Kasumi-1 (cell line): ENCODE measurements around the gene EMILIN2.

Experiments
- DNase-seq, 2 experiments: peaks; one replicate each; lab custom pipeline; 2025; lab: John Stamatoyannopoulos, UW

Gene EMILIN2

DNA sequence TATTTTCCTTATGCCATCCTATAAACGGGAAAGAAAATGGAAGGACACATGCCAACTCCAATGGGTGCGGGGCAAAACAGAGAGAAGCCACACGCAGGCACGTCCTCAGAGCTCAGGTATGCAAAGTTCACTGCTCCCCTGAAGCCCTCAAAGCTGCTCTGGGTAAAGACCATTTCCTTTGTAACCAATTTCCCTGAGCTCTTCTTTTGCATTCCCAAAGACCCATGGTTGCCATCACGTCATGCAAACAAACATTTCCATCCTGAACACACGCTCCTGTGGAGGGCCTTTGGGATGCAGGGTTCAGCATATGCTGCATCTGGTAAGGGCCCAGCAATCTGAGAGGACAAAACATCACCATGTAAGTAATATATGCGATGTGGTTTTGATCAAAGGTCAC, 69.4 kb downstream of the EMILIN2 start:
- no peak for DNase-seq

DNA sequence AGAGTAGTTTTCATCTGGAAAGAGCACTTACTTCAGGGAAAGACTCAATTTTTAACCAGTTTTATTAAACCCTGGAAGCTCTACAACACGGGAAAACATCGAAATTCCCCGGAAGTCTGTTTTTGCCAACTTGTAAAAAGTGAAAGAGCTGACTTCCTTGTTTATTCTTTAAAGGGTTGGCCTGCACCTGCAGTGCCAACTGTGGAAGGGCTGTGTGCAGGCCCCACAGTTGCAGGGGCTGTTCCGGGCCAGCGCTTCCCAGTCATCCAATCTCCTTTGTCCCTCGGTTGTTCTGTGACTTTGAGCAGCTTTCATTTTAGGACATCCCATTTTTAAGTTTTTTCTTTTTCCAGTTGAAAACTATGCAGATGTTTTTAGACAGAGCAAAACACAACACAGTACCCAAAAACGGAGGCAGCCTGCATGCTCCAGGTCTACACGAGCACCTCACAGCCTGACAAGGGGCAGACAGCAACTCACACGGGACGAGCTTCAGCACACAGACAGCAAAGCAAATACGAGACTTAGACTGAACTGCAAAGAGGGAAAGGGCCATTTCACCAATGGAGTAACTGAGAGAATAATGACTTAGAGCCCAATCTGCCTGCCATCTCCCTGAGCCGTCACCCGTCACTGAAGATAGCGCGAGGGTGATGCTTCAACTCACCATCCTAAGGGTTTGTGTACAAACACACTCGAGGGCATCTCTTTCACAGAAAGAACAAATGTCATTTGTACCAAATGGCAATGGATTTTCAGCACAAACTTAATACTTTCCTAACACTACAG, 70.6 kb downstream of the EMILIN2 start:
- DNase-seq, result no peak

DNA sequence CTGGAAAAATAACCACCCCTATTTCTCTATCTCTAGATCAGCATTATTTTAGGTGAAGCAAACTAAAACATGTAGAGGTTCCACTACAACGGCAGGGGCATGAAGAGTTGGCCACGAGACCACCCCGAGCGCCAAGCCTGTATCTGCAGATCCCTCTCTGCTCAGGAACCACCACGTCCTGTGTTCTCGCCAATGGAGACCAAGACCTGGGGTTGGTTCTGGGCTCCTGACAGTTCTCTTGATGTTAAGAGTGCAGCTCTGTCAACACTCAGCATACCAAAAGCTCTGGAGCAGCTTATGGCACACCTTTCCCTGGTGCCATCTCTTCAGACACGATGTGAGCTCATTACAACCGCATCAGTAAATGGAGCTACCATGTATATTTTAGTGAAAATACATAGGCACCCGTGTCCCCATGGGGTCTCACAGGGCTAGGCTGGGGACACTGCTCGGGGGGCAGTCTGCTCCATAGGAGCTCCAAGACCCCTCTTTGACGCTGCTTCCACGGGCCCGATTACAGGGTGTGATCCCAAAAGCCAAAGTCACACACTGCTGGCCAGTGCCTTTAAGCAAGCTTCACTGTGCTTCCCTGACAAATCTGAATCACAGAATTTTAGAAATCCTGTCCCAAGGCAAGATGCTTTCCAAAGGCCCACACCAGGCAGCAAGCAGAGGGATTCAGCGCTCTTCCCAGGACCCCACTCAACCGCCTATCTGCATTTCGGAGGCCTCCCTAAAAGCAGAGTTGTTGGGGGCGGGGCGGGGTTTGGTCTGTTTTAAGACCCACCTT, 72.2 kb downstream of the EMILIN2 start:
- no peak for DNase-seq

DNA sequence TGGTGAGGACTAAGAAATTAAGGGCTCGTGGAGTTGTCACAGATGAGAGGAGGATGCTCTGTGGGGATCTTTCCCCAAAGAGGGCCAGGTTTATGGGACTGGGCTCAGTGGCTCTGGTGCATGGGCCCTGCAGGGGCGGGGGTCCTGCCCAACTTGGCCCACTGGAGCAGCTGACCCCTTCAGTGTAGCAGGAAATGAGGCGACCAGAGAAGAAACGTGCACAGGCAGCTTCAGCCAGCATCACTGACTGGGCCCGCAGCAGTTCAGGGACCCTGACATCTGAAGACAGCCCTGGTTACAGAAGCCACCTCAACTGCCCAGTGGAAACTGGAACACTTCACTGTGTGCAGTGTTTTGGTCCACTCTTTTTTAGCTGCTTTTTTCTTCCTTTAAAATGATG, 72.8 kb downstream of the EMILIN2 start:
- DNase-seq, result peak in 1 of 2 experiments; percentile 19

DNA sequence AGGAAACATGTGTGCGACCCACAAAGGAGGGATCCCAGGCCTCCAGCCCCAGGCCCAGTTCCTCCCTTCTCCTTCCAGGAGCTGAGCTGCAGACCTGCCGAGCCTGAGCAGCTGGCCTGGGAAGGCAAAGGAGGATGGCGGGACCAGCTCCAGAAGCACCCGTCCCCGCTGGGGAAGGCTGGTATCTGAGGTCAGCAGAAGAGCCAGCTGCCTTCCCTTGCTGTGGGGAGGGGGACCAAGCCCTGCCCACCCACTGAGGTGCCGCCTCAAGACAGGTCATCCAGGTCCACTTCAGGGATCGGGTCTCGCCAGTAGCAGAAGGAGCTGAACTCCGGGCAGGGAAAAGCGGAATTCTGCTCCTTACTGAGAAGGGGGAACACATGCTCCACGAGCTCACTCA, 73.2 kb downstream of the EMILIN2 start:
- DNase-seq, result no peak

DNA sequence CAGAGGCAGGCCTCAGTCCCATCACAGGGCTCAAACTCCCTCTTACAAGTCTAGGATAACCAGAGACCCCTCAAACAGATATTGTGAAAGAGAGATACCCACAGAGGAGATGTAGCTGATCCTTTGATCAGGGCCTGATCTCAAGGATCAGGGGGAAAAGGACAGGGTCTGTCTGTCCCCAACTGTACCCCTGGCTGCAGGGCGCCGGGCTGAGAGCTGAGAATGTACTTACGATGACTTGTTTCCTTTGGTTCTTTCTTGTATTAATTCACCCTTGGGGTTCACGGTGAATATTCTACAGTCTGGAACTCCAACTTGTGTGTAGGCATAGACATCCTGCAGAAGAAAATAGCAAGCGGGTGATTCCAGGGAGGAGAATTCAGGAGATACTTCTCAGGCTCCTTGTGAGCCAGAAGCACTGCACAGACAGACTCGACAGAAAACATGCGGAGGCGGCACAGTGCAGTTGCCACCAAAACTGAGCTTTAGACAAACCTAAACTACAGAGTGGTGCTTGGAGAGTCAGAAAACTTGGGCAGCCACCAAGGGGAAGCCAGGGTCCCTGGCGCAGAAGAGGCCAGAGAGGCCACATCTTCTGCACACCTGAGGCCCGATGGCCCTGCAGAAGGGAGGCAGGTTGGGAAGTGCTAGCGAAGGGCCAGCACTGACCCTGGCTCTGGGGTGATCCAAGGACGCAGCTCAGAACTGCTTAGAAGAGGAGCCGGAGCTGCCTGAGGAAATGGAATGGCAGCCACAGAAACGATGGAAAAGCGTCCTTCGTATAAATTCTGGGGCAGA, 73.9 kb downstream of the EMILIN2 start:
- no peak for DNase-seq

DNA sequence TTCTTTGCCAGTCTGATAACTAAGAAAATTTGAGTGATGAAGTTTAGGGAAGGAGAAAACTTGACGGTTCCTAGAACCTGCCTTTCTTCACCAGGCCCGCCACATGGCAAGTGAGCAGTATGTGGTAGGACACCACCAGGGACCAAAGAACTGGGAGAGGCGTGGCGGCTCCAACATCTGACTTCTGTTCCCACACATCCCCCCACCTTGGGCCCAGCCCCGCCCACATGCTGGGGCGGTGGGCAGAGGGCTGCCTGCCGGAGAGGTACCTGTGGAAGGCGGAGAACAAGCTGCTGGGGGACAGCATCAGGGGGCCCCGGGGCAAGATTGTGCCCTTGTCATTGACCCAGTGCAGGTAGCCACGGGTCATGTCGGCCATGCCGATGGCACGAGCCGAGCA, 75.0 kb downstream of the EMILIN2 start:
- no peak for DNase-seq

DNA sequence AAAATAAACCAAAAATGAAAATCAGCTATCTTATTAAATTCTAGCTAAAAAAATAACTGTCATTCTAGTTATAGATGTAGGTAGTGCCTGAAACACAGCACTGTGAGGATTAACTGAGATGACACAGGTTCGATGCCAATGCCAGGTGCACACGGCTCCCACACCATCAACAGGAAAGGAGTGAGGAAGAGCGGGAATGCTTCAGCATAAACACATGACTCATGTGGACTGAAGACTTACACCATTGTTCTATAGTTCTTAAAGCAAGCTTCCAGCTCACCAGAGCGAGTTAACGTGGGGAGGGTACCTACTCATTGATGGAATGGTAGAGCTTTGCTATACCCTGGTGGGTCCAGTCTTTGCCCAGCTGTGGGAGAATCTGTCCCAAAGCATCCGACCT, 76.7 kb downstream of the EMILIN2 start:
- DNase-seq, result no peak

DNA sequence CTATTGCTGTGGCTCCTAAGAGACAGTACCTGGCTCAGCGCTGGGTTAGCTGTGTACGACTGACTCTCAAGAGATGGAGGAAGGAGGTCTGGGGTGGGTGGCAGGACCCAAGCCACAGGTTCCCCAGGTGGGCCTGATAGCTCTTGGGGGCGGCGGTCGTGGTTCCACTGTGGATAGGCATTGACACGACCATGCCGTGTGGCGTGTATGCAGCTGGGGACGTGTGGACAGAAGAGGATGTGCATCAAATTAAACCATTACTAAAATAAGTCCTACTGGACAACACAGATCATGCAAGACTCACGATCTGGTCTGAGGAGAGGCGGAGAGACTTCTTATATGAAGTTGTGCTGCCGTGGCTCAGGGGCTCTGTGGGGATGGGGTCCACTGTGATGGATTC, 78.1 kb downstream of the EMILIN2 start:
- no peak for DNase-seq

DNA sequence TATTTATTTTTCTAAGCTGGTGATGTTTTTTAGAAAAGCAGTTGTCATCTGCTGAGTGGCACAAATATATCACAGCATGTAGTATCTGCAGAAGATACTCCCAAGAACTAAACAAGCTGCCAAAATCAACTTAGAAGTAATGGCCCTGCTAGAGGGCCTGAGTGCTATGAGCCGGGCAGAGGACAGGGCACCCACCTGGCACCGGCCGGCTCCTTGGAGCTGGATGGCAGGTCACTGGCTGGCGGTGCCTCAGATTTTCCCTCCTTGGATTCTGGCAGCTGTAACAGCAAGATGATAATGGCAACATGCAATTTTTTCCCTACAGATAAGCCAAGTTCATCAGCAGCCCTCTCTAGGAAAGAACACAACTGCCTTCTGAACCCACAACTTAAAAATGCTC, 79.7 kb downstream of the EMILIN2 start:
- no peak for DNase-seq

DNA sequence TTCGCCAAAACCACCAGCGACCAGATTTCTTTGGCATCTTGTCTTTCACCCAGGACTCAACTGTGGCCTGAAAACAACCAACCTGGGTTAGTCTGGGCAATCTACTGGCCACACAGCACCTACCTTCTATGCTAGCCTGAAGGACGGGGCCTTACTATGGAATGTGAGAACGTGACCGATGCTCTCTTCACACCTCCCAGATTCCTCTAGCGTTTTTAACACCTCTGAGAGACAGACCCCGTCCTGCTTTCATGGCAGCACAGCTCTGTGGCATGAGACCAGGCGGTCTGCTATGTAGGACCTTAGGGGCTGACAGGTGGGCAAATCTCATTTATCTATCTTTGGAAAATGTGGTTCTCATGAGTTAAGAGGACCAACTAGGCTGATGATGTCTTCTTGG, 80.9 kb downstream of the EMILIN2 start:
- DNase-seq, result no peak

DNA sequence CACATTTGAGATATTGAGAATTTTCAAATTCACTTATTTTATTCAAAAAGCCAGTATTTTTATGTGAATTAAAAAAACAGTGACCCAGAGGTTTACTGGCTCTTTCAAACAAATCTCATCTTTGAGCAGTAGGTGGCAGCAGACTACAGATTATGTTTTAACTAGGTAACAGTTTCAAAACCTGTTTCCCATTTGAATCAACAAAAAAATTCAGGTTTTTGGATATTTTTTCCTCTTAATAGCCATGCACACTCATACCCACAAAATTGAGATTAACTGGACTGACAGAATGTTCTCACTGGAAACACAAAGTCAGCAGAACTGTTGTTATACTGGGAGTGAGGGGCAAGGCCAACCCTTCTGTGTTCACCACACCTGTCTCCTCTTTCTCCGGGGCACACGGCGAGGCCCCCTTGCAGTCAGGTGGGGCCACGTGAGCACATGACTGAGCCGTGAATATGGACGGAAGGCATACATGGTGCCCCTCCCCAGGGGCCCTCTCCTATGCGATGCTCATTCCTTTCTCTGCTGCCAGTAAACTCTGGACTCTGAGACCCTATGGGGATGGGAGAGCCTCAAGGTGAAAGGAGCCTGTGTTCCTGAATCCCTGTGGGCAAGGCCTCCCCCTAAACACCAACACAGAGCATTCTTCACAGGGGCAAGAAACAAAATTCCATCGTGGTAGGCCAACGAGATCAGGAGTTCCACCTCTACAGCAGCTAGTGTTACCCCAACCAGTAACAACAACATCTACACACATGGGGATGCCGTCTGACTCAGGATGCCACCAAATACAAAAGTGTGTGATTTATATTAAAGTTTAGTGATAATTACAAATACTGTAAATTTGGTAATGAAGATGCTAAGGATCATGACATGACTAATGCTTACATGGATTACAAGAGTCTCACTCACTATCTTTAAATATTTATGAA, 85.7 kb downstream of the EMILIN2 start:
- DNase-seq, result peak; percentile 66 to 79

DNA sequence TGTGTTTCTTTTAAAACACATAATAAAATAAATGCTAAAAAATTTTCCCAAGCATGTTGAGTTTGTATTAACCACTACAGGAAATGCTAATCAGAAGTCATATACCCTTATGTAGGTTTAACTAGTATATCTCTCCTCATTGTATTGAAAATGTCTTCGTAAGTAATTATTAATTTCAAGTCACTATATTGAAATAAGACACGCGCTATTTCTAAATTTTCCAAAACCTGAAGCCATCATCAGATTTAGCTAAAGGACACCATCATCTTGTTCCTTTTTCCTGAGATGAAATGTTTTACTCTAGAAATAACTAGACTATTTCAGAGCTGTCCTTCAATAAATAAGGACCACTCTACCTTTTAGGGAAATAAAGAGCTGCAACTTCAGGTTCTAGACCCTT, 87.2 kb downstream of the EMILIN2 start:
- DNase-seq, result no peak

DNA sequence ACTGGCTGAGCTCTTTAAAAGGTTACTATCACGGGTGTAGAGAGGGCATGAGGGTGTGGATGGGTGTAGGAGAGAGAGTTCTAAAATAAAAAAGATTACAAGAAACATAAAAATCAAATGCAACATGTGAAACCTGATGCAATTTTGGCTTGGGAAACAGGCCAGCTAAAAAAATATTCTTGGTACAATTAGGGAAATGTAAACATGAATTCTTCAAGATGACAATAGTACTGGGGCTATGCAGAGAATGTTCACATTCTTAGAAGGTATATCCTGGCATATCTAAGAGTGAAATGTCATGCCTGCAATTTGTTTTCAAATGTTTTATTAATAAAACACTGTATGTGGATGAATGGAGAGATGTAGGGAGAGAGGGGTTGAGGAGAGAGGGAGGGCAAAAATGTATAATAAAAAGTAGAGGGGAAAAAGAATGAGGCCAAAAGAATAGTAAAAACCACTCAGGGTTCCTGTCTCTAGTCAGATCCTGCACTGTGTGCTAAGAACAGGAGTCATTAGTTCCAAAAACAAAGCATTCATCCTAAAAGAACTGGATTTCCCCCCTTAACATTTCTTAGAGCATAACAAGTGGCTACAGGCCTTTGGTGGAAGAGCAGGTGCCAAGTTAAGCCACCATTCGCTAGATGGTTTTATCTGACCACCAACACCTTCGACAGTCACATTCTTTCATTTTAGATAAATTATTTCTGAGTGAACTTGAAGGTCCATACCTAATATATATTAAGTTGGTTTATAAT, 88.8 kb downstream of the EMILIN2 start:
- DNase-seq, result no peak

DNA sequence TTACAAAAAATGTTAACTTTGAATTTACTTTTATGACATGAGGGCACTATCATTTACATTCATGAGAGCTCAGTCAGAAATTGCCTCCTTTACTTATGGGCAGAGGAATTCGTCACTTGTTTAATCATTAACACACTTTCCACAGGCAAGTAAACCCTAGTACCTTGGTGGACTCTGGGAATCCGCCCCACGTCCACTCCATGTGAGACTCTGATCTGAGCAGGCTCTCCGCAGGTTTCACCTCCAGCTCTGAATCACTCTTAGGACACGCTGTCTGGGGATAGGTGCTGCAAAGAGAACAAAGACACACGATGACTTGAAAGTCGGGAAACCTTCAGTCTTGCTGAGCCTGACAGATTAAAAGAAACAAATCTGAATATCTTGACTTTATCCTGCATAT, 92.5 kb downstream of the EMILIN2 start:
- no peak for DNase-seq

DNA sequence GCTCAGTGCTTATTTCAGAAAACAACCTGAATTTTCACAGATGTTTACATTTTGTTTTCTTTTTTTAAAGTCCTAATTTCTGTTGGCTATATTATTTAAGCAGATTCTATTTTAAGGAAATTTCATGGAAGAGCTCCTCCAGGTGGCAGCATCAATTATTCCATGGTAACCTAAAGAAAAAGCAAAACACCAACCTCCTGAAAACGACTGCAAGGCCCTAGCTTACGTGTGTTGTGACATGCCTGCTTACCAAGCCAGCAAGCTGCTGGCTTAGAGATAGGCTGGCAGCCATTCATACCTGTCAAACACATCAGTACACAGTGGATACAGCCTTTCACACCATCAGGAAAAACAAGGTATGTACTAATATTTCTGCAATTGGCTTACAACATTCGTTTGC, 101.2 kb downstream of the EMILIN2 start:
- peak; percentile 26 to 41 for DNase-seq

DNA sequence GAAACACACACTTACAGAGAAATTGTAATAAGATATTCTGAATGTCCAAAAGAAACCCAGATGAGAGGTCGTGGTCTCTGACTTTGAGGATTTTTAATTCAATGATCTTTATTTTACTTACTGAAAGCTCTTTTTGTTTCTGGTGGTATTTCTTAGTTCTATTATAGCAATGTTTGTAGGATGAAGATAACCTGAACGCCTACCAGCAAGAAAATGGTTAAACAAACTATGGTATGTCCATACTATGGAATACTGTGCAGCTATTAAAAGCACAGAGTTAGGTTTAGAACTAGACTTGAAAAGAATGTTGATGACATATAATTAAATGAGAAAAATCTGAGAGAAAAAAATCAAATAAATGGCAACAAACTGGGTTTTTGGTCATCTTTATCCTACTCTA, 105.8 kb downstream of the EMILIN2 start:
- no peak for DNase-seq

DNA sequence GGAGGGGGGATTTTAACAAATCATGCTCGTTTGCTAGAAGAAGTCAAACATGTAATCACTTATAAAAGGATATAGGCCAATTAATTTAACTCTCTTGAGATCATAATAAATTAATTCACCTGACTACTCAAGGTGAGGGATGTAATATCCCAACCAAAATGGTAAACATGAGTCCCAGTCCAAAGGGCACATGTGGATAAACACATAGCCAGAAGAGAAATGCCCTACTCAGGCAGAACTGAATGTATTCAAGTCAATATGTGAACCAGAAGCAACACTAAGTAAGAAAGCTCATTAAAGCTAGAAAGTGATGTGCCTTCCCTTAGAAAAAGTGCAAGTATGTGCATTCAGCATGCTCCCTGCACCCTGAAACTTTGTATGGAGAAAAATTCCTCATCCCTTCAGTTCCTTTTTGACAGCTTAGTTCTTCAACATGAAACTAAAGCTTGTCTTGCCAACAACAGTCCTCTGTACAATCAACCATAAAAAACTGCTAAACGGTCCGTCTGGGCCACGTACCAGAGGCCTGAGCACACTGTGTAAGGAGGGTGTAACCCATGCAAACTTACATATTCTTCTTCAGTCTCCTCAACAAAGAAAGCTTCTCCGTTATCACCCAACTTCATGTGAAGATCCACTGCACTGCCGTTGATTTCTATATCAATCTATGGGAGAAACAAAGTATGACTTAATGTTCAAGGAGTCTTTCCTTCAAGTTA, 107.3 kb downstream of the EMILIN2 start:
- DNase-seq, result no peak

DNA sequence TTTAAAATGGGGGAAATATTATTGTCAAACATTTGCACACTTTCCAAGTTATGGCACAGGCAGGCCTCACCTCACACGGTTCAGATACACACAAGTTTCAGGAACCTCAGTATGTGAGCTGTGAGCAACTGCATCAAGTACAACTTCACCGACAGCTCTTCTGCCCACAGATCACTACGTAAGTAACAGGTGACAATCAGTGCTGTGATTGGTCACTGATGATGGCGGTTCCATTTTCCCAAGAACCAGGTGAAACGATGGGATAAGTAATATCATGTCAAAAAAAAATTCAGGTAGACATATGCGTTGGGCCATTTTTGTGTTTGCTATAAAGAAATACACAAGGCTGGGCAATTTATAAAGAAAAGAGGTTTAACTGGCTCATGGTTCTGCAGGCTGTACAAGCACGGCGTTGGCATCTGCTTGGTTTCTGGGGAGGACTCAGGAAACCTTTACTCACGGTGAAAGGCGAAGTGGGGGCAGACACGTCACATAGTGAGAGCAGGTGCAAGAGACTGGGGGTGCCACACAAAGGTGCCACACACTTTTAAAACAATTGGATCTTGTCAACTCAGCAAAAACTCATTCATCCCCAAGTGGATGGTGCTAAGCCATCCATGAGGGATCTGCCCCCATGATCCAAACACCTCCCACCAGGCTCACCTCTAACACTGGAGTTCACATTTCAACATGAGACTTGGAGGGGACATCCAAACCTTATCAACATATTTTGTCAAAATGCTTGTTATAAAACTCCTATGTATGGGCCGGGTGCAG, 108.3 kb downstream of the EMILIN2 start:
- no peak for DNase-seq
